Spleen (tissue), 7 donors: ENCODE measurements around the gene TNFAIP6.
"Not testable (repeated sequence)": the region's sequence is repeated elsewhere in the genome, so short reads cannot be mapped to it uniquely, and the experiment has no call there.

Source experiments
- POLR2A ChIP-seq, 3 donors: fragments of 450-650 bp; IDR thresholded peaks; one replicate each; pipeline ENCODE4 v1.5.1; 2017; ENCODE audit warnings: antibody characterized with exemption in 3 of 3, mild to moderate bottlenecking in 1 of 3
- POLR2AphosphoS5 ChIP-seq, 3 donors: sonication (generic); formaldehyde crosslinking; IDR thresholded peaks; one replicate each; pipeline ENCODE4 v1.5.1; 2017; ENCODE audit warnings: antibody characterized with exemption in 3 of 3
- TF ChIP-seq, protein P1 (sequence below), 11 experiments: fragments of 200-600 bp in 7 of 11; fragments of 450-650 bp in 4 of 11; sonication (generic) in 4 of 11; IDR thresholded peaks in 8 of 11; conservative IDR thresholded peaks in 3 of 11; 1 replicate in 7 of 11; 2 replicates in 4 of 11; pipeline versions ENCODE4 v1.4.0 to v1.8.0; 2016 to 2021; ENCODE audit warnings: antibody characterized with exemption in 11 of 11, inconsistent platforms in 4 of 11, mild to moderate bottlenecking in 1 of 11
- donor health status: DM: no; HTN: no; CAD: no; lungs with moderate emphysema.
- donor health status: DM: no; HTN: no; CAD: no.
- donor health status: DM: no; HTN: no; CAD: no.

DNA sequence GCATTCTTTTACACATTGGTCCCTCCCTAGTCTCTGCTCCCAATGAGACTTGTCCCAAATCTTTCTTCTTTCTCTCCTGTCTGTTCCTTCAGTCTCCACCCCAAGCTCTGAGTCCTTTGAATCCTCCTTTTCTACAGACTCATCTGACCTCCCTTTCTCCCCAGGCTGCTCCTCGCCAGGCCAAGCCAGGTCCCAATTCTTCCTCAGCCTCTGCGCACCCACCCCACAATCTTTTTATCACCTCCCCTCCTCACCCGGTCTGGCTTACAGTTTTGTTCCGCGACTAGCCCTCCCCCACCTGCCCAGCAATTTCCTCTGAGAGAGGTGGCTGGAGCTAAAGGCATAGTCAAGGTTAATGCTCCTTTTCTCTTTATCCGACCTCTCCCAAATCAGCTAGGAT, 47.1 kb upstream of the TNFAIP6 start:
- TF ChIP-seq POLR2AphosphoS5, POLR2A (IDR thresholded peaks at IDR 0.05): not testable (repeated sequence)
- TF ChIP-seq, protein P1, sequence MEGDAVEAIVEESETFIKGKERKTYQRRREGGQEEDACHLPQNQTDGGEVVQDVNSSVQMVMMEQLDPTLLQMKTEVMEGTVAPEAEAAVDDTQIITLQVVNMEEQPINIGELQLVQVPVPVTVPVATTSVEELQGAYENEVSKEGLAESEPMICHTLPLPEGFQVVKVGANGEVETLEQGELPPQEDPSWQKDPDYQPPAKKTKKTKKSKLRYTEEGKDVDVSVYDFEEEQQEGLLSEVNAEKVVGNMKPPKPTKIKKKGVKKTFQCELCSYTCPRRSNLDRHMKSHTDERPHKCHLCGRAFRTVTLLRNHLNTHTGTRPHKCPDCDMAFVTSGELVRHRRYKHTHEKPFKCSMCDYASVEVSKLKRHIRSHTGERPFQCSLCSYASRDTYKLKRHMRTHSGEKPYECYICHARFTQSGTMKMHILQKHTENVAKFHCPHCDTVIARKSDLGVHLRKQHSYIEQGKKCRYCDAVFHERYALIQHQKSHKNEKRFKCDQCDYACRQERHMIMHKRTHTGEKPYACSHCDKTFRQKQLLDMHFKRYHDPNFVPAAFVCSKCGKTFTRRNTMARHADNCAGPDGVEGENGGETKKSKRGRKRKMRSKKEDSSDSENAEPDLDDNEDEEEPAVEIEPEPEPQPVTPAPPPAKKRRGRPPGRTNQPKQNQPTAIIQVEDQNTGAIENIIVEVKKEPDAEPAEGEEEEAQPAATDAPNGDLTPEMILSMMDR (IDR thresholded peaks at IDR 0.05 in 8 of 11, conservative IDR thresholded peaks at IDR 0.05 in 3 of 11) = not testable (repeated sequence)
